ENCODE measurements around the gene FHOD1. TPM values are rescaled to one million over a fixed set of nuclear protein-coding genes. Genes with fewer than 3 reads are reported as not detected.

Gene FHOD1
- total and polyA plus RNA-seq, 2 of the 13 experiments (the other 11 are each of a cell fraction or from before 2014, with no cell fraction given) = 20.0 to 20.8 TPM

- Histone ChIP-seq H3K4me3 (replicated peaks in 1 of 3; ENCODE audit: insufficient read depth in 1 of 3, low read depth in 2 of 3, low read length in 3 of 3) (peak within 1 kb of the TSS; percentile 59 to 85 (median 63)), H3K4me1 (ENCODE audit: insufficient read depth, low read length) (peaks cover 56% of the 10 kb centered on the region), H2AFZ (ENCODE audit: low read length) (peak within 1 kb of the TSS; percentile 50), H3K27ac (ENCODE audit: extremely low read length, insufficient read depth, low read length) (no peak within 1 kb of the TSS), H3K27me3 (ENCODE audit: control insufficient read depth in 1 of 2, insufficient read depth in 2 of 2, low read length in 2 of 2) (peaks cover 0 to 22% of the 10 kb centered on the region in 2 experiments; a peak in 3 of 5 replicates), H3K9ac (ENCODE audit: insufficient read depth, low read depth, low read length) (peak within 1 kb of the TSS; percentile 53; the same call in 1 of the 2 replicates), H3K36me3 (replicated peaks in 1 of 2; ENCODE audit: control insufficient read depth in 1 of 2, insufficient read depth in 2 of 2, low read length in 2 of 2) (peaks cover 0 to 2% of the 10 kb centered on the region in 2 experiments; a peak in 1 of 5 replicates), H3K79me2 (ENCODE audit: insufficient read depth, low read length) (no peaks in the 10 kb centered on the region), H3K9me3 (ENCODE audit: low read length) (no peaks in the 10 kb centered on the region), H3K4me2 (ENCODE audit: low read depth, low read length) (peak within 1 kb of the TSS; percentile 97), H4K20me1 (ENCODE audit: insufficient read depth, low read length) (no peaks in the 10 kb centered on the region)
- DNase-seq (ENCODE audit: low spot score) (no peak), FAIRE-seq (no peak), ATAC-seq (peak; percentile 11)
- no TSS peak for BruUV-seq (replicated peaks)
- intact Hi-C loops (cut with micrococcal nuclease; ENCODE audit: unreplicated experiment) = no loop called here
- 2% methylated on average over 23 of the region's 75 CpGs for WGBS (ENCODE audit: low lambda C conversion rate)
- ChIA-PET POLR2A (interaction anchor here (1.2 to 6.1 kb wide), 6 partner anchors 13 to 56 kb away, joined by 3 to 71 read pairs (median 10); partner anchors contain the start of gene TMEM208), CTCF (ENCODE audit: low intra/inter-chr PET ratio, low total read pairs) (no interaction called here)
- in situ Hi-C loops (cut with HindIII; ENCODE audit: extremely low pct_ligation_motif_present, low pct_unique_long_range_greater_than_20kb) = no loop called here
- TF ChIP-seq ZNF780A (CRISPR knock-in tag; IDR thresholded peaks at IDR 0.05) (no peak), ZFX (CRISPR knock-in tag; IDR thresholded peaks at IDR 0.05; ENCODE audit: low read depth) (peak; percentile 27; the same call in 1 of the 2 replicates), ZNF414 (CRISPR knock-in tag; IDR thresholded peaks at IDR 0.05) (no peak), MXD4 (CRISPR knock-in tag; IDR thresholded peaks at IDR 0.05) (no peak), LBX2 (CRISPR knock-in tag; IDR thresholded peaks at IDR 0.05; ENCODE audit: borderline replicate concordance) (no peak), TCF7 (IDR thresholded peaks at IDR 0.05; ENCODE audit: low read depth) (no peak), PLRG1 (conservative IDR thresholded peaks at IDR 0.05) (no peak), ZNF263 (CRISPR knock-in tag; IDR thresholded peaks at IDR 0.05) (peak; percentile 43; the same call in 1 of the 2 replicates), ZBTB43 (CRISPR knock-in tag; conservative IDR thresholded peaks at IDR 0.05) (no peak), KDM4B (CRISPR knock-in tag; IDR thresholded peaks at IDR 0.05) (no peak), ESRRA (CRISPR knock-in tag; IDR thresholded peaks at IDR 0.05; ENCODE audit: low read depth) (peak; percentile 48; the same call in 1 of the 2 replicates), ZFY (CRISPR knock-in tag; IDR thresholded peaks at IDR 0.05) (peak; percentile 46), ZNF792 (CRISPR knock-in tag; IDR thresholded peaks at IDR 0.05) (no peak), HINFP (CRISPR knock-in tag; IDR thresholded peaks at IDR 0.05; ENCODE audit: low read depth) (no peak), KMT2A (CRISPR knock-in tag; IDR thresholded peaks at IDR 0.05) (no peak), RXRA (CRISPR knock-in tag; IDR thresholded peaks at IDR 0.05) (no peak; the same call in 1 of the 2 replicates), NR2F6 (IDR thresholded peaks at IDR 0.05) (no peak), NR2F6 (CRISPR knock-in tag; IDR thresholded peaks at IDR 0.05) (no peak), KLF15 (CRISPR knock-in tag; IDR thresholded peaks at IDR 0.05; ENCODE audit: borderline replicate concordance) (0 out of 2 replicates have a peak, but pooled peaks have one; percentile 40), CHD2 (IDR thresholded peaks at IDR 0.05; ENCODE audit: low read depth, low read length) (no peak), ZNF362 (CRISPR knock-in tag; IDR thresholded peaks at IDR 0.05; ENCODE audit: borderline replicate concordance) (no peak)
Measured at GRCh38 chr16:67248401-67249177, 1.3 kb upstream of the FHOD1 start, which contains the start of gene SLC9A5. SLC9A5 (plus strand) TSS chr16:67248979; CDS start chr16:67249015, 36 bp downstream.
